GM21360 (cell line): ENCODE data around the gene TBC1D7.

Experiments
- ATAC-seq: cut with Tn5 transposase; IDR thresholded peaks from one replicate; pipeline ENCODE4 v1.9.1; 2021; ENCODE audit warnings: mild to moderate bottlenecking, moderate library complexity; ENCODE audit not compliant: unreplicated experiment

Gene TBC1D7

DNA sequence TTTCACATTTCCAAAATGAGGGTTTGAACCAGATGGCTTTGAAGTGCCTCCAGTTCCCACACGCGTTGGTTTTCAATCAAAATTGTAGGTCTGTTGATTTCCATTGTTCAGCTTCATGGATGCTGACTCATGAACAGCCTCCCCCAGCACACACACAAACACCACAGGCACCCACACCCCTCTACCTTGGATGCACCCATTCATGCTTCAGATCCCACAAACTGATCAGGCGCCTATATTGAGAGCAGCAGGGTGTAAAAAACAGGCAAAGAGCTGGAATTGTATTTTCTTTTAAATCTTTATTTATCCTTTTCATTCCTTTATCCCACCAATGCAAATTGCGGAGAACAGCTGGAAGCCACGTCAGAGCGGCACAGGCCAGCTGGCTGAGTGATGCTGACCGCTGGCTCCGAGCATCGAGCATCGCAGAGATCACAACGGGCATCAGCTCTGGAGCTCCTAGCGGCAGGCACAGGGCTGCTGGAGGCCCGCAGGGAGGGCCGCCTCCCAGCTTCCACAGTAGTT is 29.3 kb upstream of the TBC1D7 start:
- no peak for ATAC-seq

DNA sequence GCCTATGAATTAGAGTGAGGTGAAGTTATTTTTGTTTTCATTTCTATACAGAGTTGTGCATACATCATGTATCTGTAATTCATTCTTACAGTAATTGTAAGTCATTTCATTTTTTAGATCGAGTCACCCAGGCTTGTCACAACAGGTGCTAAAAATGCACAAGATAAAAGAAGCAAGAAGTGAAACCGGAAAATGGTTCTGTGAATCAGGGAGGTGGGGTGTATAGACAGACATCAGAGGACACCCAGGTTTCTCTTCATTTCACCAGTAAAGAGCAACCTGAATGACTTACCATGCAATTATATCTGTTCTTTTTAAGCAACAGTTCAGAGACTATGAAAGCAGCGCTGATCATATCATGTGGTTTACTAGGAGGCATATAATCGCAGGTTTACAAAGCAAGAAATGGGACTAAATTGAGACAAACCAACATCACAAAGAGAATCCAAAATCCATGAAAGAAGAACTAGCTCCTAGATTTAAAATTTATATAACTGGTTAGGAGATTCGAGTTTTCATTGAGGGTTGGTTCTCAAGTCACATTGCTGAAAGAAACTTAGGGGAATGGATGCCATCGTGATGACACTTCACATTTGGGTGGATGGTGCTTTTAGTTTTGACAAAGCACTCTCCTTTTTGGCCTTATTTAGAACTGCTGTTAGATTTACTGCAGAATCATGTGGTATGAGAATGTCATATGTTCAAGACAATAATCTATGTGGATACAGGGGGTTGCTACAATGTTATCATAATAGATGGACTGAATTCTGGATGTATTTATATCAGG is 27.9 kb upstream of the TBC1D7 start:
- peak; percentile 81 for ATAC-seq

GRCh38 chr6:13355043-13355945 is 27.0 kb upstream of the TBC1D7 start:
- ATAC-seq: peak; percentile 34

DNA sequence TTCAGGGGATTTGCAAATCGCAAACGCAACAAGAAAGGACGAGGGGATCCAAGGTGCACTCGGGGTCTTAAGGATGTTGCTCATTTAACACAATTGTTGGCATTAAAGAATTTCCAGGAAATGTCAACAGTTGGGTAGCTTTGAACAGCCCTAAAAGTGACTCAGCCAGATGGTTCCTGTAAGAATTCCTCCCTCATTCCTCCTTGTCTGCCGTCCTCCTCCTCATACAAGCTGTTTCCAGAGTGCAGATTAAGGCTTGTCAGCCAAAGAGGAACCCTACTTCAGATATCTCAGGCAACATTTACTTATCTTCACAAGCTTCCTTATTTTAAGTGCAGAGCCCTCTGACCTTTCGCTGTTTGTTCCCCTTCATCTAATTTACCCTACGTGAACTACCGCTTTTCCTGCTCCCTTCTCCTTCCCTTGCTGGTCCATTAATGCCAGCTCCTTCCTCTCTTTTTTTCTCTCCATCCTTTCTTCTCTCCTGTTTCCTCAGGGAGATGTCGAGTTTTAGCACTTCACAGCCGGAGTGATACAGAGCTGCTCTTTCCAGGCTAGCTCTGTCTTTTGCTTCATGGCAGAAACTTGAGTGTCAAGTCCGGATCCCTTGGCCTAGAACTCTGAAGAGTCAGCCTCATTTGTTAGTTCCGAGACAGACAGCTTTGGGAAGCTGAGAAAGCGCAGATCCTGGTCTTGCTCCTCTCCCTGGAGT is 26.1 kb upstream of the TBC1D7 start:
- ATAC-seq: no peak

DNA sequence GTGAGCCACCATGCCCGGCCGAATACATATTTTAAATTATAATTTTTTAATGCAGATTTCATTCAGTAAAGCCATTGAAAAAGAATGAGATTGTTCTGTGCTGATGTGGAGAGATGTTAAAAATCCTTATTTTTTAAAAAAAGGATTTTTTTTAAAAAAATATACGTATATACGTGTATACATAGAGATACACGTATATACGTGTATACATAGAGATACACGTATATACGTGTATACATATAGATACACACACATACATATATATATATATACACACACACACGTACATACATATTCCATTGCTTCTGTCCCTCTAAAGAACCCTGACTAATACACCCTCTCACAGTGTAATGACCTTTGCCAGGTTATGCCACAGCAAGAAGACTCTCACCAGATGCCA is 23.8 kb upstream of the TBC1D7 start:
- ATAC-seq: no peak

DNA sequence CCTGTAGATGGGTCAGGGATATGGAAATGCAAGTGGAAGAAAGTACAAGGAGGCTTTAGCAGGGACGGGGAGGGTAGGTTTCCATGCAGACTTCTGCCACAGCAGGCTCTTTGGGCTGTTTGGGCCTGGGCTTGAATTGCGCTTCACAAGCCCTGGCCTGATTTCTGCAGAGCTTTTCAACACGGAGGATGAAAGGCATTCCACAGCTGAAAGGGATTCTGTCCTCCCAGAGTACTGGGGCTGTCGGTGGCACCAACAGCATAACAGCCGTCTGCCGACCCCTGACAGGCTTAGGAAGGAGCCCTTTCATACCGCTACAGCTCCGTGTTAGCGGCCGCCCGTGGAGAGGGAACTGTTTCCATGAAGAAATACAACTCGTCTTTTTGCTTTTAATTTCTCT is 22.9 kb upstream of the TBC1D7 start:
- no peak for ATAC-seq

- ATAC-seq: no peak
Measured at GRCh38 chr6:13349811-13350506, 21.6 kb upstream of the TBC1D7 start.

DNA sequence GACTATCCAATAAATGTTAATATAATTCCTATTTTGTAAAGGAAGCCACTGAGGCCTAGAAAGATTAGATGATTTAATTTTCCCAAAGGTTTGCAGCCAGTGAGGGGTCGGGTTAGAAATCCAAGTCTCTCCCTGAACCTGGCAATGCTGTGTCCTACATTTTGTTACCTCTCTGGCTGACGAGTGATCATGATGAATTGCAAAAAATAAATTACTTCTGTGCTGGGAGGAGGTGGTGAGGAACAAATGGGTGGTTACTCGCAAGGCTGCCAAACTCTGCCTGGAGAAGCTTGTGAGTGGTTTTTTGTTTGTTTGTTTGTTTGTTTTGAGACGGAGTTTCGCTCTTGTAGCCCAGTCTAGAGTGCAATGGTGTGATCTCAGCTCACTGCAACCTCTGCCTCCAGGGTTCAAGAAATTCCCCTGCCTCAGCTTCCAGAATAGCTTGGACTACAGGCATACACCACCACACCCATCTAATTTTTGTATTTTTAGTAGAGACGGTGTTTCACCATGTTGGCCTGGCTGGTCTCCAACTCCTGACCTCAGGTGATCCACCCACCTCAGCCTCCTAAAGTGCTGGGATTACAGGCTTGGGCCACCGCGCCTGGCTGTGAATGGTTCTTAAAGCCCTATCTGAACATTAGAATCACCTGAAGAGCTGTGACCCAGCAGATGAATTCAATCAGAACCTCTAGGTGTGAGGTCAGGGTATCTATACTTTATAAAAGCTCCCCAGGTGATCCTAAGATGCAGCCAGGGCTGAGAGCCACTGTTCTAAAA is 20.2 kb upstream of the TBC1D7 start:
- ATAC-seq: no peak

DNA sequence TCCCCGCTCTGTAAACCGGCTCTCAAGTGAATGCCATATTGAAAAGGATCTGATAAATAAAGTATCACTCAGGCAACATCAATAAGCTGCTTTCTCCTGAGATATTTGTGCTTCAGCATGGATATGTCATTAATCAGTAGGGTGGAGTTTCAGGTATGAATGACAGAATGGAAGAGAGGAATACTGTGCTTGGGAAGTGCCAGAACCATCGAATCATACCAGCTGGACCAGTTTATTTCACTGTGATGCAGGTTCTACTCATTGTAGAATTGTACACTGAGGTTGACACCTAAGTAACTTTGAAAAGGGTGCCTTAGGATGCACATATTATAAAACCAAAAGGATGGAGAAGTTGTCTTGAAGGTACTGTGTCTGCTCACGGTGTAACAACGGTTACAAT is 17.9 kb upstream of the TBC1D7 start:
- no peak for ATAC-seq

GRCh38 chr6:13342414-13343019 is 14.2 kb upstream of the TBC1D7 start:
- ATAC-seq: no peak

GRCh38 chr6:13339863-13340630 is 11.7 kb upstream of the TBC1D7 start:
- no peak for ATAC-seq

GRCh38 chr6:13338038-13338437 is 9.7 kb upstream of the TBC1D7 start:
- no peak for ATAC-seq

GRCh38 chr6:13336553-13336952 is 8.2 kb upstream of the TBC1D7 start:
- no peak for ATAC-seq

DNA sequence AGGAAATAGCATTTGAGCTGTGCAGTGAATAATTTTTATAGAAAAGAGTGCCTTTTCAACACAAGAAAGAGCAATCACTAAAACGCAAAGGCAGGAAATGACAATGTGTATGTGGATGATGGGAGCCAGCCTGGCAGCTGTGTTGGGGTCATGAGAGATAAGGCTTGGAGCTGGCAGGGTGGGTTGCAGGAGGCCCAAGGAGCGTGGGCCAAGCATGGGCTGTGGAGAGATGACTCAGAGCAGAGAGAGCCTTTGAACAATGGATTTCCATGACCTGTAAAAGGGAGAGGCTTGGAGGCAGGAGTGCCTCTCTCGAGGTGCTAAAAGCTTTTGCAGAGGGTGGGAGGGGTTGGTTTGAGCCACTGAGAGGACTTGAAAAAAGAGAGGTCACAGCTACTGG is 6.6 kb upstream of the TBC1D7 start:
- ATAC-seq: no peak

GRCh38 chr6:13332349-13332706 is 4.0 kb upstream of the TBC1D7 start:
- no peak for ATAC-seq

- no peak for ATAC-seq
Measured at GRCh38 chr6:13331516-13332348, 3.4 kb upstream of the TBC1D7 start.

- no peak for ATAC-seq
Measured at GRCh38 chr6:13328875-13329183, 492 bp upstream of the TBC1D7 start.

GRCh38 chr6:13327691-13328075 is 654 bp downstream of the TBC1D7 start:
- peak; percentile 8 for ATAC-seq
